ENCODE results near the gene BPI. TPM values are rescaled to one million over a fixed set of nuclear protein-coding genes. Genes with fewer than 3 reads are reported as not detected.
"Not testable (repeated sequence)": the region's sequence is repeated elsewhere in the genome, so short reads cannot be mapped to it uniquely, and the experiment has no call there.

BPI gene
- total RNA-seq: 0.32 TPM
- 0.09 TPM for polyA plus RNA-seq

- WGBS: 72% methylated on average over 21 of the region's 21 CpGs
- H3K27ac ChIP-seq (ENCODE audit: low read depth): no peak within 1 kb of the TSS
- H3K36me3 ChIP-seq (ENCODE audit: insufficient read depth): no peaks in the 10 kb centered on the region
- no peaks in the 10 kb centered on the region for H3K4me1 ChIP-seq (ENCODE audit: insufficient read depth)
- H3K4me3 ChIP-seq (ENCODE audit: low read depth, low read length): no peak within 1 kb of the TSS
- DNase-seq (ENCODE audit: extremely low spot score): no peak
Observed at GRCh38 chr20:38303908-38304379, at the start of gene BPI. Gene BPI, plus strand, starts transcription at chr20:38304156. Its CDS starts 68 bp downstream, at chr20:38304224.

DNA sequence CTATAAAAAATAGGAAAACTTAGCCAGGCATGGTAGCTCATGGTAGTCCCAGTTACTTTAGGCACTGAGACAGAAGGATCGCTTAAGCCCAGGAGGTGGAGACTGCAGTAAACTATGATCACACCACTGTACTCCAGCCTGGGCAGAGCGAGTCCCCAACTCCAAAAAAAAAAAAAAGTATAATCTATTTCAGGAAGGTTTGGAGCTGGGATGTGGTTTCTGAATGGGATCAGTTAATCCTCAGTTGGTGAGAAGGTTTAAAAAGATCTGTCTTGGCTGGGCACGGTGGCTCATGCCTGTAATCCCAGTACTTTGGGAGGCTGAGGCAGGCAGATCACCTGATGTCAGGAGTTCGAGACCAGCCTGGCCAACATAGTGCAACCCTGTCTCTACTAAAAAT lies 49.3 kb upstream of the BPI start:
- H3K36me3 ChIP-seq (ENCODE audit: insufficient read depth); H3K27ac ChIP-seq (ENCODE audit: low read depth); H3K4me1 ChIP-seq (ENCODE audit: insufficient read depth); DNase-seq (ENCODE audit: extremely low spot score); H3K4me3 ChIP-seq (ENCODE audit: low read depth, low read length): not testable (repeated sequence)
- 53% methylated on average over 4 of the region's 4 CpGs for WGBS

DNA sequence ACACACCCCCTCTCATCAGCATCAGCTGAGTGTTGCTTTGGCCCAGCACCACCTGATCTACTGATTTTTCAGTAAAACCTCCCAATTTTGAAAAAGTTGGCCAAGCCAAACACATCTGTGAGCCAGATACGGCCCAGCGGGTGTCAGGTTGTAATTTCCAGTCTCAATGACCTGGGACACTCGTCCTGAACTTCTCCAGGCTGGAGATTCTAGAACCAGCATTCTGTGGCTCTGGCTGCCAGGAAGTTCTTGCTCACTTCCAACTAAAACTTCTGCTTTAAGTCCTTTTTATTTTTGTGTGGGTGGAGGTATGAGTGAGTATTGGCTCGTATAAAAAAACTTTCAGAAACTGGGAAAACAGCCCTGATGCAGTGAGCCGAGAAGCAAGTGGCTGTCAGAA lies 48.6 kb upstream of the BPI start:
- H3K27ac ChIP-seq (ENCODE audit: low read depth): no peak overlapping the region
- H3K4me3 ChIP-seq (ENCODE audit: low read depth, low read length): no peak overlapping the region
- no peaks in the 10 kb centered on the region for H3K36me3 ChIP-seq (ENCODE audit: insufficient read depth)
- no peak for DNase-seq (ENCODE audit: extremely low spot score)
- 41% methylated on average over 5 of the region's 5 CpGs for WGBS
- no peaks in the 10 kb centered on the region for H3K4me1 ChIP-seq (ENCODE audit: insufficient read depth)

DNA sequence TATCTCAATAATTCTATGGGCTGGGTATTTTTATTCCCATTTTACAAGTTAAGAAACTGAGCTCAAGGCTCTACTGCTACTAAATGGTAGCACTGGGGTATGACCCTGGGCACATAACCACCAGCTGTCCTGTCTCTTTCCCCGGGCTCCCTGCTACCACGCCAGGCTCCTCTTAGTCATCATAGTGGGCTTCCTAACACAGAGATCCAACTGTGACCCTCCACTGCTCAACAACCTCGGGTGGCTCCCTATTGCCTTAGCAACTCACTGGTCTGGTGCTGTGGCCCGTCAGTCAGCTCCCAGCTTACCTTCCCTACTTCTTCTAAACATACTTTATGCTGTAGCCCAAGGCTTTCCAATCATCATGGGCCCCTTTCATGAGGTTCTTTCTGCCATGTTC lies 47.9 kb upstream of the BPI start:
- Histone ChIP-seq H3K4me1 (ENCODE audit: insufficient read depth) (no peaks in the 10 kb centered on the region), H3K4me3 (ENCODE audit: low read depth, low read length) (no peak overlapping the region)

DNA sequence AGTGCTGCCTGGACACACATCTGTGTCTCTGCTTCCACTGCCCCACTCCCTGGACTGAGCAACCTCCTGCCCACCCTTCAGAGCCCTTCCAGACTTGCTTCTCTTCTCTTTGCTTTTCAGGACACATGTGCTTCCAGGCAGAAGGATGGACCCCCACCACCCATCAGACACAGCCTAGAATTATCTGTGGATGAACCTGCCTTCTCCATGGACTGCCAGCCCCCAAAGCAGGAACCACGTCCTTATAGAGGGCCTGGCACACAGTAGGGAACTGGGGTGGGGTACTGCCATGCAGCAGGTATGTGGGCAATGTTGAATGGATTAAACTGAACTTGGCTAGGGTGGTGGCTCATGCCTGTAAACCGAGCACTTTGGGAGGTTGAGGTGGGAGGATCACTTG lies 47.0 kb upstream of the BPI start:
- WGBS: 88% methylated on average over 2 of the region's 2 CpGs
- no peak for DNase-seq (ENCODE audit: extremely low spot score)
- H3K4me1 ChIP-seq (ENCODE audit: insufficient read depth): no peaks in the 10 kb centered on the region

More for the DNA sequence above, 47.9 kb upstream of the BPI start:
- 81% methylated on average over 4 of the region's 4 CpGs for WGBS
- Histone ChIP-seq H3K27ac (ENCODE audit: low read depth) (no peak overlapping the region), H3K36me3 (ENCODE audit: insufficient read depth) (no peaks in the 10 kb centered on the region)
- DNase-seq (ENCODE audit: extremely low spot score): no peak

DNA sequence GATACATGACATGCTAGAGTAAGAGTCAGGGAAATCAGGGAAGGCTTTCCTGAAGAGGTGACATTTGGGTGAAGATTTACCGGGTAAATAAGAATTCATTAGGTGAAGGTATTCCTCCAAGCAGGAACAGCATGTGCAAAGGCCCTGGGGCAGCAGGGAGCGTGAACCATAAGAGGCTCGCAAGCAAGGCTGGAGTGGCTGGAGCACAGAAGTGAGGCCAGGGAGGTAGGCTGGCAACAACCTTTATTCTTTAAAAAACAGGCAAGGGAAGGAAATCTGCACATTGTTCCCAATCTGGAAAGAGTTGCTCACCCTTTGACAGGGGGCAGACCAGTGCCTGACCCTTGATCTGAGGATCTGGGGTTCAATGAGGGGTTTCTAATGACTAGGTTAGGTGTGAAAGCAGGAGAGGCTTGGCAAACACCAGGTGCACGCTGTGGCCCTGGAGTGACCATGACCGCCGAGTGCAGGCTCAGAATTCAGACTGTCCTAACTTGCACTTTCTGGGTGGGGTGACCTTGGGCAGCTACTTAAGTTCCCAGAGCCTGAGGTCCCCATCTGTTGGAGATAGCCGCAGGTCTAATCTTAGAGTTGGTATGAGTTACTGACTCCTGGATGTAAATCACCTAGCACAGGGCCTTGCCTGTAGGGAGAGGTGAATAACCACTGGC lies 45.3 kb upstream of the BPI start:
- Histone ChIP-seq H3K4me3 (ENCODE audit: low read depth, low read length) (no peak overlapping the region), H3K36me3 (ENCODE audit: insufficient read depth) (no peaks in the 10 kb centered on the region), H3K4me1 (ENCODE audit: insufficient read depth) (no peaks in the 10 kb centered on the region), H3K27ac (ENCODE audit: low read depth) (no peak overlapping the region)
- DNase-seq (ENCODE audit: extremely low spot score): no peak
- WGBS: 94% methylated on average over 7 of the region's 7 CpGs

More for the DNA sequence above, 47.0 kb upstream of the BPI start:
- no peak overlapping the region for H3K4me3 ChIP-seq (ENCODE audit: low read depth, low read length)
- no peak overlapping the region for H3K27ac ChIP-seq (ENCODE audit: low read depth)
- H3K36me3 ChIP-seq (ENCODE audit: insufficient read depth): no peaks in the 10 kb centered on the region

- Histone ChIP-seq H3K4me1 (ENCODE audit: insufficient read depth) (no peaks in the 10 kb centered on the region), H3K4me3 (ENCODE audit: low read depth, low read length) (peak overlapping the region; percentile 27), H3K36me3 (ENCODE audit: insufficient read depth) (no peaks in the 10 kb centered on the region), H3K27ac (ENCODE audit: low read depth) (peak overlapping the region; percentile 85)
- WGBS: 22% methylated on average over 5 of the region's 5 CpGs
- DNase-seq (ENCODE audit: extremely low spot score): no peak
Observed at GRCh38 chr20:38260025-38260377, 44.0 kb upstream of the BPI start.

DNA sequence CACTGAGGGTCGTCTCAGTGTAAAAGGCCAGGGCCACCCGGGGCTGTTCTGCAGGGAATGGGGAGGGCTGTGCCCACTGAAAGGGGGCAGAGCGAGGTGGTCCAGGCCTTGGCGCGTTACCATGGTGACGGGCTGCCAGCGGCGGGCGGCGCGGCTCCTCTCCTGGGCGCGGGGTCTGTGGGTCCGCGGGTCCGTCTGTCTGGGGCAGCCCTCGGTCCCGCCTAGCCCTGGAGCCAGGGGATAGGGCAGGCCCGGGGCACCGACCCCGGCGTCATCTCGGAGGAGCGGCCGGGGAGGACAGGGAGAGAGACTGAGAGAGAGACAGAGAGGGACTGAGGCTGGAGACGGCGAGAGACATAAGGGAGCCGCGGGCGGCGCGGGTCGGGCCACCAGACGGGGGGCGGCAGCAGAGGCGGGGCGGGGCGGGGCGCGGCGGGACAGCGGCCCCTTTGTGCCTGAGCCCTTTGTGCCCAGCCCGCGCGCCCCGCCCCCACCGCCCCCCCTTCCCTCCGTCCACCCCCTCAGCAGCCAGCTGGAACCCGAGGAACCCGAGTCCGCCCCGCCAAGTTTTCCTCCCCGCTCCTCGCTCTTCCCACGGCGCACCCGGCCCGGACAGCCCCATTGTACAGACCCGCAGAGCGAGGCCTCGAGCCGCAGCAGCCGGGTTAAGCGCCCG lies 43.4 kb upstream of the BPI start, which contains the start of gene KIAA1755:
KIAA1755 (minus strand) TSS at position 358 of the 676 bp plus-strand sequence; CDS start at position 123, 235 bp downstream.
- peak within 1 kb of the TSS; percentile 85 for H3K27ac ChIP-seq (ENCODE audit: low read depth)
- no peak for DNase-seq (ENCODE audit: extremely low spot score)
- peak within 1 kb of the TSS; percentile 27 for H3K4me3 ChIP-seq (ENCODE audit: low read depth, low read length)
- no peaks in the 10 kb centered on the region for H3K36me3 ChIP-seq (ENCODE audit: insufficient read depth)
- 4% methylated on average over 64 of the region's 65 CpGs for WGBS
- H3K4me1 ChIP-seq (ENCODE audit: insufficient read depth): no peaks in the 10 kb centered on the region

GRCh38 chr20:38261054-38261390 lies 42.9 kb upstream of the BPI start:
- no peak for DNase-seq (ENCODE audit: extremely low spot score)
- Histone ChIP-seq H3K4me3 (ENCODE audit: low read depth, low read length) (peak overlapping the region; percentile 27), H3K4me1 (ENCODE audit: insufficient read depth) (no peaks in the 10 kb centered on the region), H3K36me3 (ENCODE audit: insufficient read depth) (no peaks in the 10 kb centered on the region), H3K27ac (ENCODE audit: low read depth) (no peak overlapping the region)
- WGBS: 57% methylated on average over 8 of the region's 8 CpGs

DNA sequence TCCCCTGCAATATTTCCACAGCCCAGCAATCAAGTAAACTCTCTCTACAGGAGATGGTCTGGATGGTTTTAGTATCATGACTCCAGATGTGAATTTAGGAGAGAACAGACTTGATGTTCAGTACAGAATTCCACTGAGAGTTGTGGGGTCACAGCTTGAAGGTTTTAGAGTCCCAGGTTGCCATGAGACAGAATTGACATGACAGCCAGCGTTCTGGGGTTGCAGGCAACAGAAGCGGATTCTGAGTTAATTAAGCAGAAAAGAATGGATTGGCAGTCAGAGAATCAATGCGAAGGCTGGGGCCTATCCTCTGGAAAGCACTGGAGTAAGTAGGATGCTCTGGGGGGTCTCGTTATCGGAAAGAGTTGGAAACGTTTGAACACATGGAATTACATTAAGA lies 41.0 kb upstream of the BPI start:
- no peaks in the 10 kb centered on the region for H3K4me1 ChIP-seq (ENCODE audit: insufficient read depth)
- H3K36me3 ChIP-seq (ENCODE audit: insufficient read depth): no peaks in the 10 kb centered on the region
- DNase-seq (ENCODE audit: extremely low spot score): no peak
- WGBS: 89% methylated on average over 6 of the region's 6 CpGs
- no peak overlapping the region for H3K4me3 ChIP-seq (ENCODE audit: low read depth, low read length)
- H3K27ac ChIP-seq (ENCODE audit: low read depth): no peak overlapping the region

GRCh38 chr20:38266426-38266825 lies 37.5 kb upstream of the BPI start:
- WGBS: 91% methylated on average over 2 of the region's 2 CpGs
- peaks cover 5% of the 10 kb centered on the region for H3K4me1 ChIP-seq (ENCODE audit: insufficient read depth)
- DNase-seq (ENCODE audit: extremely low spot score): no peak

GRCh38 chr20:38267296-38267695 lies 36.7 kb upstream of the BPI start:
- H3K4me3 ChIP-seq (ENCODE audit: low read depth, low read length): no peak overlapping the region
- H3K27ac ChIP-seq (ENCODE audit: low read depth): no peak overlapping the region
- DNase-seq (ENCODE audit: extremely low spot score): no peak
- H3K36me3 ChIP-seq (ENCODE audit: insufficient read depth): no peaks in the 10 kb centered on the region
- H3K4me1 ChIP-seq (ENCODE audit: insufficient read depth): peaks cover 6% of the 10 kb centered on the region
- 64% methylated on average over 2 of the region's 2 CpGs for WGBS

More at GRCh38 chr20:38266426-38266825, 37.5 kb upstream of the BPI start:
- no peak overlapping the region for H3K4me3 ChIP-seq (ENCODE audit: low read depth, low read length)
- no peak overlapping the region for H3K27ac ChIP-seq (ENCODE audit: low read depth)
- H3K36me3 ChIP-seq (ENCODE audit: insufficient read depth): no peaks in the 10 kb centered on the region

GRCh38 chr20:38267901-38268514 lies 35.9 kb upstream of the BPI start:
- Histone ChIP-seq H3K36me3 (ENCODE audit: insufficient read depth) (no peaks in the 10 kb centered on the region), H3K4me3 (ENCODE audit: low read depth, low read length) (no peak overlapping the region), H3K27ac (ENCODE audit: low read depth) (no peak overlapping the region), H3K4me1 (ENCODE audit: insufficient read depth) (peaks cover 6% of the 10 kb centered on the region)
- DNase-seq (ENCODE audit: extremely low spot score): no peak
- 79% methylated on average over 5 of the region's 5 CpGs for WGBS

- H3K4me3 ChIP-seq (ENCODE audit: low read depth, low read length): no peak overlapping the region
- no peaks in the 10 kb centered on the region for H3K36me3 ChIP-seq (ENCODE audit: insufficient read depth)
- H3K27ac ChIP-seq (ENCODE audit: low read depth): no peak overlapping the region
- 95% methylated on average over 3 of the region's 3 CpGs for WGBS
- DNase-seq (ENCODE audit: extremely low spot score): no peak
- peaks cover 6% of the 10 kb centered on the region for H3K4me1 ChIP-seq (ENCODE audit: insufficient read depth)
Observed at GRCh38 chr20:38269040-38269439, 34.9 kb upstream of the BPI start.

Data from urinary bladder (tissue), 4 donors.